Karpas-422 (cell line): Measurements from ENCODE around the gene TMEM184A. TPM values are rescaled to one million over a fixed set of nuclear protein-coding genes. Genes with fewer than 3 reads are reported as not detected.

Experiments
- DNase-seq: peaks from one replicate; pipeline ENCODE4 v3.0.0-alpha.2; 2015
- H2AFZ ChIP-seq: fragments of 200-600 bp; sonication (generic); 2 replicates; pipeline ENCODE4 v1.6.1; 2014; ENCODE audit warnings: antibody characterized with exemption, low read length, mixed read lengths
- H3K27ac ChIP-seq: fragments of 200-600 bp; sonication (generic); 2 replicates; pipeline ENCODE4 v1.5.1; 2014; ENCODE audit warnings: mild to moderate bottlenecking, low read length, moderate library complexity
- H3K27me3 ChIP-seq: fragments of 200-600 bp; sonication (generic); 2 replicates; pipeline ENCODE4 v1.6.1; 2014; ENCODE audit warnings: low read length, mixed read lengths
- H3K36me3 ChIP-seq: fragments of 200-600 bp; sonication (generic); 2 replicates; pipeline ENCODE4 v1.6.1; 2014; ENCODE audit warnings: low read length, mixed read lengths; ENCODE audit not compliant: insufficient read depth
- H3K4me1 ChIP-seq: fragments of 200-600 bp; sonication (generic); 2 replicates; pipeline ENCODE4 v1.6.1; 2014; ENCODE audit warnings: mild to moderate bottlenecking, low read length, mixed read lengths
- H3K4me2 ChIP-seq: fragments of 200-600 bp; sonication (generic); 2 replicates; pipeline ENCODE4 v1.6.1; 2014; ENCODE audit warnings: low read length, low read depth, mild to moderate bottlenecking; ENCODE audit not compliant: poor library complexity, severe bottlenecking
- H3K4me3 ChIP-seq: fragments of 200-600 bp; sonication (generic); 2 replicates; pipeline ENCODE4 v1.5.1; 2014; ENCODE audit warnings: mild to moderate bottlenecking, antibody characterized with exemption, low read length, mixed read lengths
- H3K79me2 ChIP-seq: fragments of 200-600 bp; sonication (generic); 2 replicates; pipeline ENCODE4 v1.6.1; 2014; ENCODE audit warnings: mild to moderate bottlenecking, low read length, mixed read lengths
- H3K9ac ChIP-seq: fragments of 200-600 bp; sonication (generic); 2 replicates; pipeline ENCODE4 v1.6.0; 2014; ENCODE audit warnings: low read length
- H3K9me2 ChIP-seq: fragments of 200-600 bp; sonication (generic), shearing (Covaris generic); replicated peaks from 2 replicates; pipeline ENCODE4 v1.6.0; 2014; ENCODE audit warnings: mild to moderate bottlenecking, low read length, moderate library complexity; ENCODE audit not compliant: insufficient read depth
- H3K9me3 ChIP-seq: fragments of 300-700, 200-600 bp; sonication (generic); 2 replicates; pipeline ENCODE4 v1.6.1; 2014; ENCODE audit warnings: low read length, mixed read lengths
- H4K20me1 ChIP-seq: fragments of 200-600 bp; sonication (generic); 2 replicates; pipeline ENCODE4 v1.6.1; 2014; ENCODE audit warnings: mild to moderate bottlenecking, antibody characterized with exemption, low read length, low read depth; ENCODE audit not compliant: insufficient read depth
- total RNA-seq: library from RNA; depleted of rRNA; stranded (reverse); fragments of >200 nt; shearing (Covaris generic); gene quantifications from 2 replicates; pipeline ENCODE4 v1.2.3, GENCODE V29; 2014; ENCODE audit warnings: low replicate concordance

The TMEM184A gene
- total RNA-seq, 1 experiment from 2014 or later = not detected

GRCh38 chr7:1560620-1561031 is 4.6 kb upstream of the TMEM184A start:
- Histone ChIP-seq H3K27me3 (no peaks in the 10 kb centered on the region), H3K9ac (no peak overlapping the region), H3K4me3 (no peak overlapping the region), H3K4me2 (no peak overlapping the region), H3K9me3 (no peaks in the 10 kb centered on the region), H4K20me1 (no peaks in the 10 kb centered on the region), H2AFZ (no peak overlapping the region), H3K36me3 (no peaks in the 10 kb centered on the region), H3K79me2 (no peaks in the 10 kb centered on the region), H3K27ac (no peak overlapping the region), H3K9me2 (no peaks in the 10 kb centered on the region), H3K4me1 (no peaks in the 10 kb centered on the region)
- DNase-seq = no peak

- Histone ChIP-seq H2AFZ (no peak overlapping the region), H3K9ac (no peak overlapping the region), H3K9me3 (no peaks in the 10 kb centered on the region)
Measured at GRCh38 chr7:1559626-1560590, 3.9 kb upstream of the TMEM184A start.

GRCh38 chr7:1558841-1559625 is 3.0 kb upstream of the TMEM184A start:
- no peaks in the 10 kb centered on the region for H3K27me3 ChIP-seq
- H3K9ac ChIP-seq = no peak overlapping the region
- no peaks in the 10 kb centered on the region for H3K9me2 ChIP-seq
- no peak overlapping the region for H3K27ac ChIP-seq
- H3K36me3 ChIP-seq = no peaks in the 10 kb centered on the region
- no peaks in the 10 kb centered on the region for H3K9me3 ChIP-seq
- no peak for DNase-seq
- no peaks in the 10 kb centered on the region for H4K20me1 ChIP-seq
- no peak overlapping the region for H3K4me3 ChIP-seq
- H3K4me1 ChIP-seq = no peaks in the 10 kb centered on the region
- no peak overlapping the region for H3K4me2 ChIP-seq
- H3K79me2 ChIP-seq = no peaks in the 10 kb centered on the region
- H2AFZ ChIP-seq = no peak overlapping the region

More at GRCh38 chr7:1559626-1560590, 3.9 kb upstream of the TMEM184A start:
- Histone ChIP-seq H4K20me1 (no peaks in the 10 kb centered on the region), H3K27ac (no peak overlapping the region), H3K4me3 (no peak overlapping the region), H3K9me2 (no peaks in the 10 kb centered on the region), H3K4me1 (no peaks in the 10 kb centered on the region), H3K4me2 (no peak overlapping the region), H3K79me2 (no peaks in the 10 kb centered on the region), H3K27me3 (no peaks in the 10 kb centered on the region), H3K36me3 (no peaks in the 10 kb centered on the region)
- no peak for DNase-seq

- H3K27ac ChIP-seq = no peak overlapping the region
- no peaks in the 10 kb centered on the region for H4K20me1 ChIP-seq
- no peaks in the 10 kb centered on the region for H3K9me3 ChIP-seq
- H3K9ac ChIP-seq = no peak overlapping the region
- no peaks in the 10 kb centered on the region for H3K36me3 ChIP-seq
- no peaks in the 10 kb centered on the region for H3K9me2 ChIP-seq
- no peaks in the 10 kb centered on the region for H3K79me2 ChIP-seq
- H3K4me2 ChIP-seq = no peak overlapping the region
- no peak overlapping the region for H3K4me3 ChIP-seq
- no peaks in the 10 kb centered on the region for H3K27me3 ChIP-seq
- no peaks in the 10 kb centered on the region for H3K4me1 ChIP-seq
- no peak for DNase-seq
- H2AFZ ChIP-seq = no peak overlapping the region
Measured at GRCh38 chr7:1558181-1558811, 2.3 kb upstream of the TMEM184A start.

GRCh38 chr7:1557771-1558170 is 1.8 kb upstream of the TMEM184A start:
- no peak for DNase-seq
- no peak overlapping the region for H3K4me3 ChIP-seq
- H4K20me1 ChIP-seq = no peaks in the 10 kb centered on the region
- H3K27ac ChIP-seq = no peak overlapping the region
- no peaks in the 10 kb centered on the region for H3K9me3 ChIP-seq
- no peak overlapping the region for H3K4me2 ChIP-seq
- H2AFZ ChIP-seq = no peak overlapping the region
- no peaks in the 10 kb centered on the region for H3K36me3 ChIP-seq
- no peak overlapping the region for H3K9ac ChIP-seq
- no peaks in the 10 kb centered on the region for H3K27me3 ChIP-seq
- H3K4me1 ChIP-seq = no peaks in the 10 kb centered on the region
- H3K79me2 ChIP-seq = no peaks in the 10 kb centered on the region
- H3K9me2 ChIP-seq = no peaks in the 10 kb centered on the region

- Histone ChIP-seq H3K4me2 (no peak overlapping the region), H3K4me1 (no peaks in the 10 kb centered on the region), H3K36me3 (no peaks in the 10 kb centered on the region), H3K27me3 (no peaks in the 10 kb centered on the region), H4K20me1 (no peaks in the 10 kb centered on the region), H3K9me3 (no peaks in the 10 kb centered on the region), H3K9me2 (no peaks in the 10 kb centered on the region), H3K79me2 (no peaks in the 10 kb centered on the region), H3K4me3 (no peak overlapping the region), H3K27ac (no peak overlapping the region), H2AFZ (no peak overlapping the region), H3K9ac (no peak overlapping the region)
- no peak for DNase-seq
Measured at GRCh38 chr7:1557006-1557405, 1.0 kb upstream of the TMEM184A start.

GRCh38 chr7:1555046-1555812 is 776 bp downstream of the TMEM184A start:
- Histone ChIP-seq H3K79me2 (no peaks in the 10 kb centered on the region), H3K4me3 (no peak overlapping the region), H3K4me1 (no peaks in the 10 kb centered on the region), H3K9ac (no peak overlapping the region), H3K27me3 (no peaks in the 10 kb centered on the region), H4K20me1 (no peaks in the 10 kb centered on the region), H3K36me3 (no peaks in the 10 kb centered on the region), H3K9me3 (no peaks in the 10 kb centered on the region), H3K27ac (no peak overlapping the region), H3K4me2 (no peak overlapping the region), H3K9me2 (no peaks in the 10 kb centered on the region), H2AFZ (no peak overlapping the region)
- no peak for DNase-seq
